OCI-LY3 (cell line): Measurements from ENCODE around the gene LHFPL6.

Source experiments
- H2AFZ ChIP-seq: fragments of 200-600, 300-600 bp; shearing (Covaris generic); 2 replicates; pipeline ENCODE4 v1.6.0; 2014; ENCODE audit warnings: antibody characterized with exemption, low read depth, low read length
- H3K27ac ChIP-seq: fragments of 200-600, 300-600 bp; sonication (generic); 2 replicates; pipeline ENCODE4 v1.5.1; 2014; ENCODE audit warnings: mild to moderate bottlenecking, low read length, moderate library complexity, mixed read lengths
- H3K27me3 ChIP-seq: fragments of 200-600, 300-600 bp; sonication (generic); 2 replicates; pipeline ENCODE4 v1.6.1; 2014; ENCODE audit warnings: low read depth, low read length, mixed read lengths
- H3K36me3 ChIP-seq: fragments of 200-600, 300-600 bp; sonication (generic); replicated peaks from 2 replicates; pipeline ENCODE3; 2014; ENCODE audit warnings: low read depth, low read length, mixed read lengths
- H3K4me1 ChIP-seq: fragments of 300-600, 200-600 bp; sonication (generic); 2 replicates; pipeline ENCODE4 v1.6.1; 2014; ENCODE audit warnings: low read length, mixed read lengths
- H3K4me2 ChIP-seq: fragments of 200-600, 300-600 bp; sonication (generic); 2 replicates; pipeline ENCODE4 v1.6.1; 2014; ENCODE audit warnings: low read length, mixed read lengths
- H3K4me3 ChIP-seq: fragments of 300-600, 200-600 bp; sonication (generic); 2 replicates; pipeline ENCODE4 v1.5.1; 2014; ENCODE audit warnings: antibody characterized with exemption, mild to moderate bottlenecking, low read length, moderate library complexity
- H3K79me2 ChIP-seq: fragments of 300-600, 200-600 bp; shearing (Covaris generic); 2 replicates; pipeline ENCODE4 v1.6.1; 2014; ENCODE audit warnings: mild to moderate bottlenecking, low read length, mixed read lengths
- H3K9ac ChIP-seq: fragments of 300-600, 200-600 bp; shearing (Covaris generic); 2 replicates; pipeline ENCODE4 v1.6.0; 2014; ENCODE audit warnings: mild to moderate bottlenecking, low read length, moderate library complexity
- H3K9me3 ChIP-seq: fragments of 200-600, 300-600 bp; shearing (Covaris generic); 2 replicates; pipeline ENCODE4 v1.6.1; 2014; ENCODE audit warnings: low read length, mixed read lengths; ENCODE audit not compliant: insufficient read depth
- H4K20me1 ChIP-seq: fragments of 200-600, 300-600 bp; sonication (generic); 2 replicates; pipeline ENCODE4 v1.6.1; 2016; ENCODE audit warnings: low read length, mixed read lengths; ENCODE audit not compliant: insufficient read depth
- EZH2phosphoT487 ChIP-seq: fragments of 200-600 bp; shearing (Covaris generic); IDR thresholded peaks from 2 replicates; pipeline ENCODE4 v1.6.1; 2018; ENCODE audit warnings: antibody characterized with exemption, mixed run types, low read depth
- TF ChIP-seq, protein P1 (sequence below): fragments of 200-600, 300-600 bp; sonication (generic); IDR thresholded peaks from 2 replicates; pipeline ENCODE4 v1.5.1; 2014; ENCODE audit warnings: antibody characterized with exemption, low read length, low read depth

The LHFPL6 gene

DNA sequence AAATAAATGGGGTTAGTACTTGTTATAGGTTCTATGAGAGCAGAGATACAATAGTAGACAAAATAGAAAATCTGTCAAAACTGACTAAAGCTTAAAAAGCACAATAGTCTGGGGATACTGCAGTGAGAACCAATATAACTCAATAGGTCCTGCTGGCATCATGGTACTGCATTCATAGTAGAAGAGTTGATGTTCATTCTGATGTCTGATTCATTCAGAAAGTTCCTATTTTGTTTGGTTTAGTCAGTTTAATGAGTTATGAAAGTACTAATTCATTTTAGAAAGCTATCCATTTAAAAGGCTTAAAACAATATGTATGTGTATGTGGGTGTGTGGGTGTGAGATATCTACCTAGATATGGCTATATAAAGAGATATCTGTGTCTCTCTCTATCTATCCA lies 152.8 kb downstream of the LHFPL6 start:
- peak overlapping the region; percentile 36 for H3K4me2 ChIP-seq
- H3K9me3 ChIP-seq, result no peaks in the 10 kb centered on the region
- no peak overlapping the region for H3K27ac ChIP-seq
- TF ChIP-seq EZH2phosphoT487, result no peak
- TF ChIP-seq, protein P1, sequence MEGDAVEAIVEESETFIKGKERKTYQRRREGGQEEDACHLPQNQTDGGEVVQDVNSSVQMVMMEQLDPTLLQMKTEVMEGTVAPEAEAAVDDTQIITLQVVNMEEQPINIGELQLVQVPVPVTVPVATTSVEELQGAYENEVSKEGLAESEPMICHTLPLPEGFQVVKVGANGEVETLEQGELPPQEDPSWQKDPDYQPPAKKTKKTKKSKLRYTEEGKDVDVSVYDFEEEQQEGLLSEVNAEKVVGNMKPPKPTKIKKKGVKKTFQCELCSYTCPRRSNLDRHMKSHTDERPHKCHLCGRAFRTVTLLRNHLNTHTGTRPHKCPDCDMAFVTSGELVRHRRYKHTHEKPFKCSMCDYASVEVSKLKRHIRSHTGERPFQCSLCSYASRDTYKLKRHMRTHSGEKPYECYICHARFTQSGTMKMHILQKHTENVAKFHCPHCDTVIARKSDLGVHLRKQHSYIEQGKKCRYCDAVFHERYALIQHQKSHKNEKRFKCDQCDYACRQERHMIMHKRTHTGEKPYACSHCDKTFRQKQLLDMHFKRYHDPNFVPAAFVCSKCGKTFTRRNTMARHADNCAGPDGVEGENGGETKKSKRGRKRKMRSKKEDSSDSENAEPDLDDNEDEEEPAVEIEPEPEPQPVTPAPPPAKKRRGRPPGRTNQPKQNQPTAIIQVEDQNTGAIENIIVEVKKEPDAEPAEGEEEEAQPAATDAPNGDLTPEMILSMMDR, result no peak
- no peak overlapping the region for H2AFZ ChIP-seq
- no peaks in the 10 kb centered on the region for H3K36me3 ChIP-seq
- peaks cover 3% of the 10 kb centered on the region; the same call in 1 of the 2 replicates for H3K79me2 ChIP-seq
- H3K27me3 ChIP-seq, result no peaks in the 10 kb centered on the region
- H3K9ac ChIP-seq, result no peak overlapping the region
- H3K4me1 ChIP-seq, result peaks cover 31% of the 10 kb centered on the region
- H4K20me1 ChIP-seq, result no peaks in the 10 kb centered on the region
- H3K4me3 ChIP-seq, result no peak overlapping the region

DNA sequence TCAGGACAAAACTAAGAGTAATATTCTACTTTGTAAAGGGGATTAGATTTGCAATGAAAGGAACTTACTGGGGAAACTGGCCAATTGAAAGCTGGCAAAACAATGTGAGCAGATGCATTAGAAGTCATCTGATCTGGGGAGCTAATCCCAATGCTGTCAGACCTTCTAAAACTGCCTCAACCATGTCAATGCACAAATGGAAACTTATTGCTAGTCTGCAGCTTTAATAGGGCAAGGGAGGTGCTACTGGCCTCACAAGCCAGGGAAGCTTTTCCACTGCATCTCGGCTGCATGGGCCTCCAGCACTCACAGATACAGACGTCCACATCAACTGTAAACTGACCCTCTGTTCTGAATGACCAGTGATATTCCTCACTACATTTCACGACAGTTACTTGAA lies 154.2 kb downstream of the LHFPL6 start:
- H4K20me1 ChIP-seq, result no peaks in the 10 kb centered on the region
- no peak overlapping the region for H3K4me3 ChIP-seq
- H3K27me3 ChIP-seq, result no peaks in the 10 kb centered on the region
- H2AFZ ChIP-seq, result no peak overlapping the region
- H3K9ac ChIP-seq, result no peak overlapping the region
- peaks cover 31% of the 10 kb centered on the region for H3K4me1 ChIP-seq
- H3K4me2 ChIP-seq, result no peak overlapping the region
- peaks cover 3% of the 10 kb centered on the region; the same call in 1 of the 2 replicates for H3K79me2 ChIP-seq
- no peaks in the 10 kb centered on the region; the same call in 1 of the 2 replicates for H3K9me3 ChIP-seq
- no peak for TF ChIP-seq EZH2phosphoT487
- TF ChIP-seq, protein P1, result no peak
- no peaks in the 10 kb centered on the region for H3K36me3 ChIP-seq
- no peak overlapping the region for H3K27ac ChIP-seq

DNA sequence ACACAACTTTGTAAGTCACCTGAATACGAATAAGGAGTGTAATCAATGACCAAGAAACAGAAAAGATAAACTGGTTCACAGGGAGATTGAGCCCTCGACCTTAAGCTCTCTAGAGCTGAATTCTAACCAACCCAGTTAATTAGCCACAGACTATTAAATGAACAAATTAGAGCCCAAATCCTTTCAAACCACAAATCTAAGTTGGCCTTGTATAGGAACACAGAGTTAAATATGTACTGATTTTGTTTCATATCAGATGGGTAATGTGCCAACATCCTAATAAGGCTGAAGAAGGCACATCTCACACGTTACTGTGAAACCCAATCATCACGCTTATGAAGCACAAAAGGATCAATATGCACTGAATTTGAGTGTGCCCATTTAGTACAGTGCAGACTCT lies 156.1 kb downstream of the LHFPL6 start:
- Histone ChIP-seq H2AFZ (no peak overlapping the region), H3K9me3 (no peaks in the 10 kb centered on the region; the same call in 1 of the 2 replicates), H3K36me3 (no peaks in the 10 kb centered on the region), H3K9ac (no peak overlapping the region), H3K27me3 (no peaks in the 10 kb centered on the region), H3K27ac (no peak overlapping the region), H3K4me3 (no peak overlapping the region), H3K4me2 (no peak overlapping the region), H3K4me1 (peaks cover 23% of the 10 kb centered on the region), H4K20me1 (no peaks in the 10 kb centered on the region), H3K79me2 (peaks cover 3% of the 10 kb centered on the region; the same call in 1 of the 2 replicates)
- TF ChIP-seq, protein P1, result no peak
- no peak for TF ChIP-seq EZH2phosphoT487

DNA sequence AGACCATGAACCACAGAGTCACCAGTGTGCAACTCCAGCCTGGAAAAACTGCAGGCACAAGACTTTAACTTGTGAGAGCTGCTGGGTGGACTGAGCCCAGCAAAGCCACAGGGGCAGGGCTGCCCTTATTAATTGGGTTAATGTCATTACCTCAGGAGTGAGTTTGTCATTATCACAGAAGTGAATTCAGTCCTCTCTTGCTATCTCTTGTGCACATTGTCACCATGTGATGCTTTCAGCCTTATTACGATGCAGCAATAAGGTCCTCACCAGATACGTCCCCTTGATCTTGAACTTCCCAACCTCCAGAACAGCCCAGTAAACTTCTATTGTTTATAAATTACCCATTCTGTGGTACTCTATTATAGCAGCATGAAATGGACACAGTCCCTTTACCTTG lies 158.1 kb downstream of the LHFPL6 start:
- H3K4me1 ChIP-seq, result peaks cover 3% of the 10 kb centered on the region

More for the DNA sequence above, 158.1 kb downstream of the LHFPL6 start:
- peaks cover 7% of the 10 kb centered on the region for H3K36me3 ChIP-seq
- H3K4me3 ChIP-seq, result no peak overlapping the region
- no peak overlapping the region for H3K27ac ChIP-seq
- H3K4me2 ChIP-seq, result no peak overlapping the region
- no peaks in the 10 kb centered on the region for H3K27me3 ChIP-seq
- no peak overlapping the region for H3K9ac ChIP-seq
- no peaks in the 10 kb centered on the region for H4K20me1 ChIP-seq
- H2AFZ ChIP-seq, result no peak overlapping the region
- H3K79me2 ChIP-seq, result no peaks in the 10 kb centered on the region; the same call in 1 of the 2 replicates
- peaks cover 8% of the 10 kb centered on the region for H3K9me3 ChIP-seq
- no peak for TF ChIP-seq EZH2phosphoT487
- TF ChIP-seq, protein P1, result no peak
